HG03196 (cell line): ENCODE results near the gene TP53.
"Not testable (repeated sequence)": the region's sequence is repeated elsewhere in the genome, so short reads cannot be mapped to it uniquely, and the experiment has no call there.

ENCODE experiments used
- ATAC-seq: cut with Tn5 transposase; IDR thresholded peaks from one replicate; pipeline ENCODE4 v1.9.1; 2021; ENCODE audit not compliant: unreplicated experiment

The TP53 gene

DNA sequence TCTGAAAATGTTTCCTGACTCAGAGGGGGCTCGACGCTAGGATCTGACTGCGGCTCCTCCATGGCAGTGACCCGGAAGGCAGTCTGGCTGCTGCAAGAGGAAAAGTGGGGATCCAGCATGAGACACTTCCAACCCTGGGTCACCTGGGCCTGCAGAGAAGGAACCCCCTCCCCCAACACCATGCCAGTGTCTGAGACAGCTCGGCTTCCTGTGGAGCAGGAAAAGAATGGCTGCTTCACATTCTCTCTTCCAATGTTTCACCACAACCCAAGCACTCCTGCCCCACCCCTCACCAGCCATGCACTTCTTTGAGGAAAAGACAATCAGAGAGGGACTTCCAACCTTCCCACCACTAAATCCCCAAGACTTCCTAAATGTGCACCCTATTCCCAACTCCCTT, 10.8 kb downstream of the TP53 start:
- no peak for ATAC-seq

DNA sequence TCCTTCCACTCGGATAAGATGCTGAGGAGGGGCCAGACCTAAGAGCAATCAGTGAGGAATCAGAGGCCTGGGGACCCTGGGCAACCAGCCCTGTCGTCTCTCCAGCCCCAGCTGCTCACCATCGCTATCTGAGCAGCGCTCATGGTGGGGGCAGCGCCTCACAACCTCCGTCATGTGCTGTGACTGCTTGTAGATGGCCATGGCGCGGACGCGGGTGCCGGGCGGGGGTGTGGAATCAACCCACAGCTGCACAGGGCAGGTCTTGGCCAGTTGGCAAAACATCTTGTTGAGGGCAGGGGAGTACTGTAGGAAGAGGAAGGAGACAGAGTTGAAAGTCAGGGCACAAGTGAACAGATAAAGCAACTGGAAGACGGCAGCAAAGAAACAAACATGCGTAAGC, 12.4 kb downstream of the TP53 start:
- ATAC-seq, result no peak

DNA sequence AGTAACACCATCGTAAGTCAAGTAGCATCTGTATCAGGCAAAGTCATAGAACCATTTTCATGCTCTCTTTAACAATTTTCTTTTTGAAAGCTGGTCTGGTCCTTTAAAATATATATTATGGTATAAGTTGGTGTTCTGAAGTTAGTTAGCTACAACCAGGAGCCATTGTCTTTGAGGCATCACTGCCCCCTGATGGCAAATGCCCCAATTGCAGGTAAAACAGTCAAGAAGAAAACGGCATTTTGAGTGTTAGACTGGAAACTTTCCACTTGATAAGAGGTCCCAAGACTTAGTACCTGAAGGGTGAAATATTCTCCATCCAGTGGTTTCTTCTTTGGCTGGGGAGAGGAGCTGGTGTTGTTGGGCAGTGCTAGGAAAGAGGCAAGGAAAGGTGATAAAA, 14.1 kb downstream of the TP53 start:
- ATAC-seq, result no peak

DNA sequence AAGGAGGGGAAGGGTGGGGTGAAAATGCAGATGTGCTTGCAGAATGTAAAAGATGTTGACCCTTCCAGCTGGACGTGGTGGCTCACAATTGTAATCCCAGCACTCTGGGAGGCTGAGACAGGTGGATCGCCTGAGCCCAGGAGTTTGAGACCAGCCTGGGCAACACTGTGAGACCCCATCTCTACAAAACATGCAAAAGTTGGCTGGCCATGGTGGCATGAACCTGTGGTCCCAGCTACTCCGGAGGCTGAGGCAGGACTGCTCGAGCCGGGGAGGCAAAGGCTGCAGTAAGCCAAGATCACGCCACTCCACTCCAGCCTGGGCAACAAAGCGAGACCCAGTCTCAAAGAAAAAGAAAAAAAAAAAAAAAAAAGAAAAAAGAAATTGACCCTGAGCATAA, 18.8 kb downstream of the TP53 start:
- ATAC-seq, result no peak

DNA sequence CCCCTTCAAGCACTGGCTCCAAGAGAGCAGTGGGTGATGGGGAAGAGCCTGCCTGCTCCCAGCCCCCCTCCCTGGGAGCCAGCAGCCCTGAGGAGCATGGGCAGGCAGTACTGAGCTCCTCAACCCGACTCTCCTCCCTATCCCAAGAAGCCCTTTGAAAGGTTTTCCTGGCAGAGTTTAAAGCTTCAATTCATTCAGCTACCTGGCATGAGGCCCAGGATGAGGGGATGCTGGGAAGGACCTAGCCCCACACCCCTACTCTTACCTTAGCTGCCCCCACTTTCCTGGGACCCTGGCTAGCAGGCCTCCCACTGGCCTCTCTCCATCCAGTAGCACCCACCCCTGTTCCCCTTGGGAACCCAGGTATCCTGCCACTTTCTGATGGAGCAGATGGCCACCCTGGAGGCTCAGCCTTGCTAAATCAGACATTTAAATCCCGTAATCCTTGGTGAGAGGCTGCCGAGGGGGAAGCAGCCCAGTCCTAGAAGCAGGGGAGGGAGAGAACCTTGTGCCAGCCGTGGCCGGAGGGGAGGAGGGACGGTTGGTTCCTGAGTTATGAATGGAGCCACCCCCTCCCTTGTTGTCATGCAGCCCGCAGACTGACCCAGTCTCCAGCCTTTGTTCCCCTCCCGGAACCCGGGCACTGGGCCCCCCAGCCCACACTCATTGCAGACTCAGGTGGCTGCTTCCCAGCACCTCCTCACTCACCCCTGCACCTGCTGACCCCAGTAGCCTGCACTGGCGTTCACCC, 19.5 kb downstream of the TP53 start:
- no peak for ATAC-seq

DNA sequence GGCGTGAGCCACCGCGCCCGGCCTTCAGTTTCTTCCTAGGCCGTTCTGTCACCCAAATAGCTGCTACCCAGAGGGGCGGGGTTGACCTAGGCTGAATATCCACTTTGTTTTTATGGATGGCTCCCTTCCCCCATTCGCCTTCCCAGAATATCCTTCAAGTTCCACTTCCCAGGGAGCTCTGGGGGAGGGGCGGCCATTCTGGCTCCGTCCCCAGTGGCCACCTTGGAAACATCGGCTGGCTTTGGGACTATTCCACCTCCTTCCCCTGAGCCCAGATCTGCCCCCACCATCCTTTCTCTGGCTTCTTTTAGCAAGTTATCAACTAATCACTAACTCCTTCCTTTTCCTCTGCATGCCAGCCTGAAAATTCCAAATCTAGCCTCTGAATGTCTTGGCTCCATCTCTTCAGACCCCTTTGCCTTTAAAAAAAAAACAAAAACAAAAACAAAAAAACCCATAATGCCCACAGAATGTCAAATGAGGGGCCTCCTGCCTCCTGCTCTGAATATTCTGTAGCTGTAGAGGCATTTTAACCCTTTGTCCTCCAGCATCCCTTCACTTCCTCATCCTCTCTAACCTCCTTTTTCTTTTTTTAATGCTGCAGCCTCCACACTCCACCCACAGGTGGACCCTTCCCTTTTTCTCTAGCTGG, 30.2 kb downstream of the TP53 start:
- ATAC-seq, result no peak

DNA sequence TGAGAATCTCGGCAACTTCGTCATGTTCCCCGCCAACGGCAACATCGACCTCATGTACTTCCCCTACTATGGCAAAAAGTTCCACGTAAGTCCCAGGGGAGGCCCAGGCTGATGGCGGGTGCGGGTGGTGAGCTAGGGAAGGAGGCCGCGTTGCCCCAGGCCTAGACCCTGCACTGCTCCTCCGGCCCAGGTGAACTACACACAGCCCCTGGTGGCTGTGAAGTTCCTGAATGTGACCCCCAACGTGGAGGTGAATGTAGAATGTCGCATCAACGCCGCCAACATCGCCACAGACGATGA, 31.8 kb downstream of the TP53 start:
- ATAC-seq, result no peak

DNA sequence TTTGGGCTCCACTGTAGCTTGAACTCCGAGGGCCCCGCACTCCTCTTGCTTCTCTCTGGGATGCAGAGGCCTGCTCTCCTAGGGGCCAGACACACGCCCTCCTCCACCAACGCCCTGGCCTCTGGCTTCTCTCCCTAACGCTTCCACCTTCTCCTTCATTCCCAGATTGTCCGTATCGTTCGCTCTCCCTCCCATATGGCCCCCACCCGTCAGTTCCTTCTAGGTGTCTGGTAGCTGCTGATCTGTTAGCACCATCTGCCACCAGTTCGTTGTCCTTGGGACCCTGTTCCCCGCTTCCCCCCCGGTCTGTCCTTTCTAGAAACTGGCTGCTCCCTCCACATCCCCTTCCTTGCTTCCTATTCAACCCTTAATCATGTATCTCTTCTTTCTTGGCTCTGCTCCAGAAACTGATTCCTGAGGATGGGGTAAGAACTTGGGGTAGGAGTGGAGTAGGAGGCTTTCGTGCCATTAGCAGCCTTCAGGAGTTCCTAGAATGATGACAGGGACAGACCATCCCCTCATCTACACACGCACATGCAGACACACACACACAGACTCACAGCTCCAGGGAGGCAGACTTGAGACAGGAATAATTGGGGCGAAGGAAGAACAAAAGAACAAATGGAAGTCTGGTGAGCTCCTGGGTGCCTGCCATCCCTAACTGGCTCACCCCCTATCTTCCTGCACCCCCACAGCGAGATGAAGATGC, 32.3 kb downstream of the TP53 start:
- ATAC-seq, result no peak

DNA sequence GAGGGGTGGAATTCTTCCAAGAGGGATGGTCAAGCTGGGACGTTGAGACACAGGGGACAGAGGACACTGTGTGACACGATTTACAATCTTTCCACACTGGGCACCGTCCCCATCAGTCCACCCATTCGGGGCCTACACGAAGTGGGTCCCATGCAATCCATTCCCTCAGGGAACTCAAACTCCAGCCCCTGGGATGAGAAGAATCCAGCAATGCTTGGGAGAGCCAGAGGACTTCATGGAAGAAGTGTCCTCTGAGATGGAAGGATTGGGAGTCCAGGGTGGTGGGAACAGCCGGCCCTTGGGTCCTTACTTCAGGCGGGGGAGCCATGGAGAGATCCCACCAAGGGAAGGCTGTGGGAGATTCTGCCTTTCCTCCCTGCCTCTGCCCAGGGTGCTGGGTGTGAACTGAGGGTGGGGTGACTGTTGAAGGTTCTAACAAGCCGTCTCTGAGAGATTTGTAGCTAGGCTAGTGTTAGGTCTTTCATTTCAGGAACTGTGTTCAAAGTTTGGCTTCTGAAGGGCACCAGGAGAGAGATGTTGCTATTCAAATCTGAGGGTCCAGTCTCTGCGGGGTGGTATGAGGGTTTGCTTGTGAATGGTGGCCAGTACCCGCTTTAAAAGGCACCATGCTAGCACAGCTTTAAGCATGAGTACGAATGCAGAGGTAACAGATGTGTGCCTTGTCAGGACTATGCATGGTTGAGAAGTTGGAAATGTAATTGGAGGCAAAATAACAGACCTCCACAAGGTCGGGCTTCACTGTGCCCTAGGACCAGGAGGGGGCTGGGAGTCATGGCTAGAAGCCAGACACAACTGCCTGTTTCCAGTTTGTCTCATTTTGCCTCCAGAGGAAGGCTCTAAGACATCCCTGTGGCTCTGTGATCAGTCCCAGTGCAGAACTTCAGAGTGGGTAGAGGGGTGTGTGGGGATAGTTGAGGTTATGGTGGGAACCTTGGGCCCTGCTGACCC, 34.6 kb downstream of the TP53 start:
- no peak for ATAC-seq

DNA sequence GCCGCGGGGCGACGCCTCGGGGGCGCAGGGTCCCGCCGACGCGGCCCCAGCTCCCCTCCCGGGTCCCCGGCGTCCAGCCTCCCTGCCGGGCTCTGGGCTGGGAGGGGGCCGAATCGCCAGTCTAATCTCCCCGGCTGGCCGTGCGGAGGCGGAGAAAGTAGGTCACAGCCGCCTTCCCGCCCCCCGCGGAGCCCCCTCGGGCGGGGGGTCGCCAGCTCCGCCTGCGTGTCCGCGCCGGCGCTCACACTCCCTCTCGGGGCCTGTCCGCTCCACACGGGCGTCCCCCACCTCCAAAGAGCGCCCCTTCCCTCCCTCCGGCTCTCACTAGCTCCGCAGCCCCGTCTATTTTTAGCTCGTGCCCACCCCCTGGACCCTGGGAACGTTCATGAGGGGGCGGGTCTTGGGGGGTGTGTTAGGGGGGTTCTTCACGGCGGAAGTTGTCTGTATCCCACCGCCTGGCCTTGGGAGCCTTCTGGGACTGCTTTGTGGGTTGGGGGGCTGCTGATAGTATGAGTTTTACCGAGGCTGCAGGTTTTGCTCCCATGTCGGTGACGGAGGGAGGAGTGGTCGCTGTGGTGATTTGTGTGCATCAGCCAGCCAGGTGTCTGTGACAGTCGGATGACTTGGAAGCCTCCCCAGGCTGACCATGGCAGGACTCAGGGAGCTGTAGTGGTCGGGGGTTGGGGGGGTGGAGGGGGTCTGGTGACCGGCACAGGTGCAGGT, 35.5 kb downstream of the TP53 start:
- ATAC-seq, result no peak

DNA sequence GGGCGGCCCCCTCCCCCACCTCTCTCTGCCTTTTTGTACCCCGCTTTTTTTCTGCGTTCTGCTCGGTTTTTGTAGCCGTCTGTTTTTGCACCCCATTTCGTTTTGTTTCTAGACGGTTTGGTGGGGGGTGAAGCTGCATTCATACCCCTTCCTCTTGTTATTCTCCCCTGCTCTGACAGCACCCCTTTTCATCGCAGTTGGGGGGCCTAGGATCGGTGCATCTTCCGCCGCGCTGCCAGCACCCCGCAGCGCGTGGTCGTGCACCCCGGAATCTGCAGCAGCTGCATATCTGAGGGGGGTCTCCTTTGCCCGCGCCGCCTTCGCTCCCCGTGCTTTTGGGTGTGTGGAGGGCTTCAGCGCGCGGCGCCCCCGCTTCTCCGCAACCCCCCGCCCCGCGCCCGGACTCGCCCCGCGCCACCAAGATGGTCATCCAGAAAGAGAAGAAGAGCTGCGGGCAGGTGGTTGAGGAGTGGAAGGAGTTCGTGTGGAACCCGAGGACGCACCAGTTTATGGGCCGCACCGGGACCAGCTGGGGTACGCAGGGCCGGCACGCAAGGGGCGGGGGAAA, 36.1 kb downstream of the TP53 start:
- no peak for ATAC-seq

DNA sequence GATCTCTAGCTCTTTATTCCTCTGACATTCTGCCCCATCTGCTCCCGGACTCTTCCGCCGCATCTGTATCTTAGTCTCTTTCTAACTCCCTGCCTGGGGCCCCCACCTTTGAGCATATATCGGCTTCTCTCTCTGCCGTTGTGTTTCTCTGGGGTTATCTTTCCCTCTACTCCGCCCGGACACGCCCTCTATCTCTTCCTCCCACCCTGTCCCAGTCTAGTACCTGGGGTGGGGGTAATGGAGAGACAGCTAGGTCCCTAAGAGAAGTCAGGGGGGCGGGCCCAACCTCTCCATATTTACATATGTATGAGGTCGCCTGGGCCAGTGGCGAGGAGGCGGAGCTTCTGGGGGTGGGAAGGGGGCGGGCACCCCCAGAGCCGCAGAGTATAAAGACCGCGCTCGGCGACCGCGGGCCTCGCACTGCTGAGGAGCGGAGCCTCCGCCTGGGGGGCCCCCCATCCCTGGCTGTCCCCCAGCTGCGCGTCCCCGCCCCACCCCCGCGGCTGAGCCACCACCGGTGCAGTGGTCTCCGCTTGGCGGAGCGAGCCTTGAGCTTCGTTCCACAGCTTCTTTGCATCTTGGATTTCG, 36.7 kb downstream of the TP53 start, which contains the start of gene ATP1B2:
TSS of gene ATP1B2 (plus strand) at position 418 of the 588 bp plus-strand sequence. CDS start 593 bp downstream, outside the sequence.
- no peak for ATAC-seq

DNA sequence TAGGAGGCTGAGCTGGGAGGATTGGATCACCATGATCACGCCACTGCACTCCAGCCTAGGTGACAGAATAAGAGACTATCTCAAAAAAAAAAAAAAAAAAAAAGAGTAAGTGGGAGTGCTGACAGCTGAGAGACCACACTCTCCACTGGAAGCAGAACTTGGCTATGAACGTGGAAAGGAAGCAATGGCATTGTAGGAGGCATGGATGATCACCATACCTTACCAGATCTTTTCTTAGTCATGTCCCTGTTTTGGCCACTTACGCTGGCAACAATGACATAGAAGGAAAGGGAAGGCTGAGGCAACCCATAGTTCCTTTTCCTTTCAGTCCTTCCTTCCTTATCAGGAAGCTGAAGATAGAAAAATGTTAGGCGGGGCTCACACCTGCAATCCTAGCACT, 40.3 kb downstream of the TP53 start:
- ATAC-seq, result no peak

DNA sequence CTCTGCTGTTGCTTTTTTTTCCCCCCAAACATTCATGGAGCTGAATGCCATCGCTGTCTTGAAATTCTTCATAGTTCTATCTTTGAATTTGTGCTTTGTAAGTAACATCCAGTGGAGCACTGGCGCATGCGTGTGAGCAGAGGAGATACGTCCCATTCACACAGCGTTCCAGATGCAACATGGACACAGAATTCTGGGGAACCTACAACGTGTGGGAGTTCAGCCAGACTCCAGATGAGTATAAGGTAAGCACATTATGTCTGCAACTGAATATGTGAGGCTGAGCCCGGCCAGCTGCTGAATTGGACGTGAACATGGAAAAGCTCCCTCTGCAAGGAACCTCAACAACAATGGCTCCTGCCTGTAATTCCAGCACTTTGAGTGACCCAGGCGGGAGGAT, 40.8 kb downstream of the TP53 start:
- ATAC-seq, result no peak

DNA sequence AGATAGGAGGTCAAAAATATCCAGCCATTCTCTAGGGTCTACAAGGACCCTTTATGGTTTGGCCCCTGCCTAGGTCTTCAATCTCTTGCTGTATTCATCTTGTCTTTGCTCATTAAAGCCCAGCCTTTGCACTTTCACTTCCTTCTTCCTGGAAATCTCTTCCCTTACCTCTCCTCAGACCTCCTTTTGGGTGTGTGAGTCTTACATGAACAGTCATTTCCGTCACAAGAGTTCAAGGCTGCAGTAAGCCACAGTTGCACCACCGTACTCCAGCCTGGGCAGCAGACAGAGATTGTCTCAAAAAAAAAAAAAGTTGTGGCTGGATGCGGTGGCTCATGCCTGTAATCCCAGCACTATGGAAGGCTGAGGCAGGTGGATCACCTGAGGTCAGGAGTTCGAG, 42.5 kb downstream of the TP53 start:
- no peak for ATAC-seq

DNA sequence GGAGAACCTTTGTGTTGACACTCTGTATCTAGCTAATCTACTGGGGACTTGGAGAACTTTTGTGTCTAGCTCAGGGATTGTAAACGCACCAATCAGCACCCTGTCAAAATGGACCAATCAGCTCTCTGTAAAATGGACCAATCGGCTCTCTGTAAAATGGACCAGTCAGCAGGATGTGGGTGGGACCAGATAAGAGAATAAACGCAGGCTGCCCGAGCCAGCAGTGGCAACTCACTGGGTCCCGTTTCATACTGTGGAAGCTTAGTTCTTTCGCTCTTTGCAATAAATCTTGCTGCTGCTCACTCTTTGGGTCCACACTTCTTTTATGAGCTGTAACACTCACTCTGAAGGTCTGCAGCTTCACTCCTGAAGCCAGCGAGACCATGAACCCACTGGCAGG, 45.7 kb downstream of the TP53 start:
- ATAC-seq, result not testable (repeated sequence)

DNA sequence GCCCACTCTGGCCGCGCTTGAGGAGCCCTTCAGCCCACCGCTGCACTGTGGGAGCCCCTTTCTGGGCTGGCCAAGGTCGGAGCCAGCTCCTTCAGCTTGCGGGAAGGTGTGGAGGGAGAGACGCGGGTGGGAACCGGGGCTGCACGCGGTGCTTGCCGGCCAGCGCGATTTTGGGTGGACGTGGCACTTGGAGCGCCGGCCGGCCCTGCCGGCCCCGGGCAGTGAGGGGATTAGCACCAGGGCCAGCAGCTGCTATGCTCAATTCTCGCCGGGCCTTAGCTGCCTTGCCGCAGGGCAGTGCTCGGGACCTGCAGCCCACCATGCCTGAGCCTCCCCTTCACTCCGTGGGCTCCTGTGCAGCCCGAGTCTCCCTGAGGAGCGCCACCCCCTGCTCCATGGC, 46.5 kb downstream of the TP53 start:
- no peak for ATAC-seq

DNA sequence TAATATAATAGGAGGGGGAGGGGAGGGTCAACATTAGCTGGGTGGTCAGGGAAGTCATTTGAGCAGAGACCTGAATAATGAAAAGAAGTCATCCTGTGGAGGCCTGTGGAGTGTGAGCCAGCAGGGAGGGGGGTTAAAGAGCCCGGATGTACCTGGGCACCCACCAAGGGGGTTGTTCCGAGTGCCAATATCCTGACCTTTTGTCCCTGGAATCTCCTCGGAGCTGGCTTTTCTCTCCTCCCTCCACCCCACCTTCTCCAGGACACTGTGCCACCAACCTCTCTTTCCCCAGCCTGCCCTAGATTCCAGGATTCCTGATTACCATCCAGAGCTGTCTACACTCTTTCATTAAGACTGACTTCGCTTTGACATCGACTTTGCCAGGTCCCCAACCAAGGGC, 51.1 kb downstream of the TP53 start:
- no peak for ATAC-seq

DNA sequence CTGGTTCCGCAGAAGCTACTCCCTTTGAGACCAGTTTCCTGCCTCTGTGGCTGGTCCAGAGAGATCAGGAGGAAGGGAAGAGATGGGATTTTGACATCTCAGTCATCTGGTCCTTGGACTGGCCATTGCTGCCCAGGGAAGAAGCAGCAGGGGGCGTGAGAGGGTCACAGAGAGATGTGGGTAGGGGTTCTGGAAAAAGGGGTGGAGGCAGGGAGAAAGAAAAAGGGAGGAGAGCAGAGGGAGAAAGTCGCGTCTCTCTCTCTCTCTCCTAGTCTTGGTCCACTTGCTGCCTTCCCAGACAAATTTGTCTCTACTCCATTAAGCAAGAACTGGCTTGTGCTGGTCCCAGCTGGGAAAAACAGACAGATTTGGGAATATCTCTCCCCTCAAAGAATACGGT, 52.9 kb downstream of the TP53 start:
- no peak for ATAC-seq

DNA sequence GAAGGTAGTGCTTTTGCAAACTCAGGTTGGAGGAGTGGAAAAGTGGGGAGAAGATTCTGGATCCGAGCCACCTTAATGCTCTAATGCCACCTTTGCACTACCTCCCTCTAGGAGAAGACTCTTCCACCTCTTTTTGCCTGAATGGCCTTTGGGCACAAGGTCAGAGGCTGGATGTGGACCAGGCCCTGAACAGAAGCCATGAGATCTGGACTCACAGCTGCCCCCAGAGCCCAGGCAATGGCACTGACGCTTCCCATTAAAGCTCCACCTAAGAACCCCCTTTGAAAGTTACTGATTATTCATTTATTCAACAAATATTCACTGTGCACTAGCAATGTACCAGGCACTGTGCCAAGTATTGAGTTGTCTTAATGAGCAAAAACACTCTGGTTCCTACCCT, 54.2 kb downstream of the TP53 start:
- ATAC-seq, result no peak
